HepG2 (cell line): ENCODE measurements around the gene B4GALT3. TPM values are rescaled to one million over a fixed set of nuclear protein-coding genes. Genes with fewer than 3 reads are reported as not detected.

Source experiments
- ARHGAP35 ChIP-seq: sonication (generic); formaldehyde crosslinking; IDR thresholded peaks from 2 replicates; pipeline ENCODE4 v1.9.0; 2022; ENCODE audit warnings: mild to moderate bottlenecking, inconsistent platforms, moderate library complexity, missing genetic modification reagents, borderline replicate concordance
- CENPT ChIP-seq: sonication (generic); formaldehyde crosslinking; IDR thresholded peaks from 2 replicates; pipeline ENCODE4 v1.8.0; 2022; ENCODE audit warnings: low read depth, mild to moderate bottlenecking, moderate library complexity, missing genetic modification reagents
- ETV5 ChIP-seq: IDR thresholded peaks from 2 replicates; pipeline ENCODE4 v1.6.1; 2018; ENCODE audit warnings: missing biosample characterization, missing genetic modification reagents, inconsistent platforms, borderline replicate concordance
- FOSL2 ChIP-seq: sonication (generic); formaldehyde crosslinking; IDR thresholded peaks from 2 replicates; pipeline ENCODE4 v1.4.0; 2020; ENCODE audit warnings: missing genetic modification reagents
- GATA4 ChIP-seq: sonication (generic); IDR thresholded peaks from 2 replicates; pipeline ENCODE4 v1.6.1; 2016; ENCODE audit warnings: antibody characterized with exemption, low read depth, borderline replicate concordance
- GZF1 ChIP-seq: sonication (generic); formaldehyde crosslinking; IDR thresholded peaks from 2 replicates; pipeline ENCODE4 v1.5.1; 2020; ENCODE audit warnings: mild to moderate bottlenecking, missing genetic modification reagents
- IRF2 ChIP-seq: IDR thresholded peaks from 2 replicates; pipeline ENCODE4 v1.6.1; 2018; ENCODE audit warnings: missing genetic modification reagents, missing compliant biosample characterization
- ISX ChIP-seq: sonication (generic); formaldehyde crosslinking; conservative IDR thresholded peaks from 2 replicates; pipeline ENCODE4 v1.5.0; 2020; ENCODE audit warnings: missing genetic modification reagents
- JUN ChIP-seq: sonication (generic); formaldehyde crosslinking; IDR thresholded peaks from 2 replicates; pipeline ENCODE4 v1.4.0; 2020; ENCODE audit warnings: mild to moderate bottlenecking, missing genetic modification reagents
- MAFK ChIP-seq, 2 experiments: IDR thresholded peaks in 1 of 2; conservative IDR thresholded peaks in 1 of 2; 2 replicates each; pipeline ENCODE4 v1.6.1; 2011; ENCODE audit warnings: improper control_type of control experiment in 2 of 2, low read length in 2 of 2
- PCBP1 ChIP-seq: fragments of 200-400 bp; formaldehyde crosslinking; IDR thresholded peaks from 2 replicates; pipeline ENCODE4 v1.6.1; 2017; ENCODE audit warnings: mild to moderate bottlenecking, low read depth, low read length, borderline replicate concordance
- RARA ChIP-seq: IDR thresholded peaks from 2 replicates; pipeline ENCODE4 v1.6.1; 2016; ENCODE audit warnings: missing genetic modification reagents, missing compliant biosample characterization
- SMYD3 ChIP-seq: sonication (generic); formaldehyde crosslinking; IDR thresholded peaks from 2 replicates; pipeline ENCODE4 v1.8.1; 2023; ENCODE audit warnings: mild to moderate bottlenecking, missing genetic modification reagents
- TEAD3 ChIP-seq: optimal IDR thresholded peaks from 2 replicates; pipeline ENCODE3; 2016; ENCODE audit warnings: borderline replicate concordance
- ZNF354B ChIP-seq: sonication (generic); formaldehyde crosslinking; IDR thresholded peaks from 2 replicates; pipeline ENCODE4 v1.8.0; 2022; ENCODE audit warnings: mild to moderate bottlenecking, missing genetic modification reagents
- ZNF382 ChIP-seq: sonication (generic); formaldehyde crosslinking; IDR thresholded peaks from 2 replicates; pipeline ENCODE4 v1.5.0; 2020; ENCODE audit warnings: missing genetic modification reagents, mild to moderate bottlenecking, borderline replicate concordance
- ZNF674 ChIP-seq: sonication (generic); formaldehyde crosslinking; IDR thresholded peaks from 2 replicates; pipeline ENCODE4 v1.5.0; 2020; ENCODE audit warnings: low read depth, mild to moderate bottlenecking, missing genetic modification reagents
- ZNF7 ChIP-seq: IDR thresholded peaks from 2 replicates; pipeline ENCODE4 v1.6.1; 2016; ENCODE audit warnings: missing biosample characterization, missing genetic modification reagents
- ZNF850 ChIP-seq: sonication (generic); formaldehyde crosslinking; conservative IDR thresholded peaks from 2 replicates; pipeline ENCODE4 v1.9.0; 2021; ENCODE audit warnings: mild to moderate bottlenecking, missing genetic modification reagents
- ZSCAN30 ChIP-seq: sonication (generic); formaldehyde crosslinking; IDR thresholded peaks from 2 replicates; pipeline ENCODE4 v1.5.0; 2020; ENCODE audit warnings: mild to moderate bottlenecking, missing genetic modification reagents
- ZSCAN31 ChIP-seq: sonication (generic); formaldehyde crosslinking; IDR thresholded peaks from 2 replicates; pipeline ENCODE4 v1.5.0; 2020; ENCODE audit warnings: low read depth, mild to moderate bottlenecking, missing genetic modification reagents
- polyA plus RNA-seq, 8 experiments: library from polyadenylated mRNA; depleted of rRNA in 3 of 8; stranded (reverse) in 7 of 8; unstranded in 1 of 8; fragments of >200 nt; fragmentation: Illumina TruSeq in 4 of 8; extraction: Trizol in 4 of 8; gene quantifications; 2 replicates each; pipeline versions ENCODE4 v1.2.1 to v1.2.3, GENCODE V29; 2011 to 2016; ENCODE audit warnings: low read depth in 4 of 8, missing spikeins in 1 of 8, mixed read lengths in 1 of 8; ENCODE audit not compliant: insufficient read depth in 1 of 8
- total RNA-seq, 5 experiments: library from RNA; depleted of rRNA; stranded (reverse); fragments of >200 nt; fragmentation: Illumina TruSeq; extraction: Trizol; gene quantifications; 2 replicates each; pipeline ENCODE4 v1.2.3, GENCODE V29; 2016; ENCODE audit warnings: low read depth in 1 of 5
- TF ChIP-seq, protein P1 (sequence below), 2 experiments: sonication (generic) in 1 of 2; formaldehyde crosslinking in 1 of 2; IDR thresholded peaks; 2 replicates each; pipeline versions ENCODE4 v1.4.0 to v1.6.1; 2016 to 2020; ENCODE audit warnings: borderline replicate concordance in 1 of 2, low read depth in 1 of 2, mild to moderate bottlenecking in 1 of 2, missing genetic modification reagents in 1 of 2
- TF ChIP-seq, protein P2 (sequence below): sonication (generic); formaldehyde crosslinking; IDR thresholded peaks from 2 replicates; pipeline ENCODE4 v1.4.0; 2020; ENCODE audit warnings: mild to moderate bottlenecking, missing genetic modification reagents

Gene B4GALT3
- total and polyA plus RNA-seq, 2 of the 13 experiments (the other 11 are each of a cell fraction or from before 2014, with no cell fraction given), result 35.6 to 40.4 TPM

DNA sequence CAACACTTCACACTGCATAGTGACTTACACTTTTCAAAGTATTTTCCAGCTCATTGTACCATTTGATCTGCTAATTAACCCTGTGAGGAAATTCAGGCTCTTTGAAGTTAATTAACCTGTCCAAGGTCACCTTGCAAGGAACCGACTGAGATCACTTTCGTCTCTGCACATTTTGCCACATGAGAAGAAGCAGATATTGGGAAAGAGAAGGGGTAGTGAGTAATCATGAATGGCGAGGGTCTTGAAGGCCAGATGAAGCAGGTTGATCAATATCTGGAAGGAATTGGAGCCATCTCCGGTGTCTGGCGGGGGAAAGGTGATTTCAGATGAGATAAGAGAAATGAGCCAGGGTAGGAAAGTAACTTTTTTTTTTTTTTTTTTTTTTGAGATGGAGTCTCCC lies 42.7 kb upstream of the B4GALT3 start (continued):
- TF ChIP-seq, protein P1, sequence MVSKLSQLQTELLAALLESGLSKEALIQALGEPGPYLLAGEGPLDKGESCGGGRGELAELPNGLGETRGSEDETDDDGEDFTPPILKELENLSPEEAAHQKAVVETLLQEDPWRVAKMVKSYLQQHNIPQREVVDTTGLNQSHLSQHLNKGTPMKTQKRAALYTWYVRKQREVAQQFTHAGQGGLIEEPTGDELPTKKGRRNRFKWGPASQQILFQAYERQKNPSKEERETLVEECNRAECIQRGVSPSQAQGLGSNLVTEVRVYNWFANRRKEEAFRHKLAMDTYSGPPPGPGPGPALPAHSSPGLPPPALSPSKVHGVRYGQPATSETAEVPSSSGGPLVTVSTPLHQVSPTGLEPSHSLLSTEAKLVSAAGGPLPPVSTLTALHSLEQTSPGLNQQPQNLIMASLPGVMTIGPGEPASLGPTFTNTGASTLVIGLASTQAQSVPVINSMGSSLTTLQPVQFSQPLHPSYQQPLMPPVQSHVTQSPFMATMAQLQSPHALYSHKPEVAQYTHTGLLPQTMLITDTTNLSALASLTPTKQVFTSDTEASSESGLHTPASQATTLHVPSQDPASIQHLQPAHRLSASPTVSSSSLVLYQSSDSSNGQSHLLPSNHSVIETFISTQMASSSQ (IDR thresholded peaks at IDR 0.05; ENCODE audit: low read depth), result no peak
- TF ChIP-seq, protein P1 (CRISPR knock-in tag; IDR thresholded peaks at IDR 0.05; ENCODE audit: borderline replicate concordance), result no peak
- TF ChIP-seq ZNF7 (CRISPR knock-in tag) (no peak), ISX (no peak), ARHGAP35 (no peak), GZF1 (CRISPR knock-in tag) (no peak), ZNF354B (CRISPR knock-in tag) (no peak), CENPT (CRISPR knock-in tag) (no peak), ZNF850 (CRISPR knock-in tag) (no peak), SMYD3 (no peak), ETV5 (CRISPR knock-in tag) (peak; percentile 12; the same call in 1 of the 2 replicates), TEAD3 (CRISPR knock-in tag) (no peak), JUN (CRISPR knock-in tag) (no peak), GATA4 (peak; percentile 17; the same call in 1 of the 2 replicates), ZNF382 (CRISPR knock-in tag) (no peak), FOSL2 (CRISPR knock-in tag) (peak; percentile 5; the same call in 1 of the 2 replicates), PCBP1 (no peak), IRF2 (0 out of 2 replicates have a peak, but pooled peaks have one; percentile 15), MAFK (conservative IDR thresholded peaks at IDR 0.05 in 1 of 2, IDR thresholded peaks at IDR 0.05 in 1 of 2; ENCODE audit: low read length in 2 of 2) (no peak), RARA (CRISPR knock-in tag) (peak; percentile 13), ZSCAN31 (CRISPR knock-in tag) (no peak), ZNF674 (CRISPR knock-in tag) (no peak), ZSCAN30 (0 out of 2 replicates have a peak, but pooled peaks have one; percentile 18)
- TF ChIP-seq, protein P2, sequence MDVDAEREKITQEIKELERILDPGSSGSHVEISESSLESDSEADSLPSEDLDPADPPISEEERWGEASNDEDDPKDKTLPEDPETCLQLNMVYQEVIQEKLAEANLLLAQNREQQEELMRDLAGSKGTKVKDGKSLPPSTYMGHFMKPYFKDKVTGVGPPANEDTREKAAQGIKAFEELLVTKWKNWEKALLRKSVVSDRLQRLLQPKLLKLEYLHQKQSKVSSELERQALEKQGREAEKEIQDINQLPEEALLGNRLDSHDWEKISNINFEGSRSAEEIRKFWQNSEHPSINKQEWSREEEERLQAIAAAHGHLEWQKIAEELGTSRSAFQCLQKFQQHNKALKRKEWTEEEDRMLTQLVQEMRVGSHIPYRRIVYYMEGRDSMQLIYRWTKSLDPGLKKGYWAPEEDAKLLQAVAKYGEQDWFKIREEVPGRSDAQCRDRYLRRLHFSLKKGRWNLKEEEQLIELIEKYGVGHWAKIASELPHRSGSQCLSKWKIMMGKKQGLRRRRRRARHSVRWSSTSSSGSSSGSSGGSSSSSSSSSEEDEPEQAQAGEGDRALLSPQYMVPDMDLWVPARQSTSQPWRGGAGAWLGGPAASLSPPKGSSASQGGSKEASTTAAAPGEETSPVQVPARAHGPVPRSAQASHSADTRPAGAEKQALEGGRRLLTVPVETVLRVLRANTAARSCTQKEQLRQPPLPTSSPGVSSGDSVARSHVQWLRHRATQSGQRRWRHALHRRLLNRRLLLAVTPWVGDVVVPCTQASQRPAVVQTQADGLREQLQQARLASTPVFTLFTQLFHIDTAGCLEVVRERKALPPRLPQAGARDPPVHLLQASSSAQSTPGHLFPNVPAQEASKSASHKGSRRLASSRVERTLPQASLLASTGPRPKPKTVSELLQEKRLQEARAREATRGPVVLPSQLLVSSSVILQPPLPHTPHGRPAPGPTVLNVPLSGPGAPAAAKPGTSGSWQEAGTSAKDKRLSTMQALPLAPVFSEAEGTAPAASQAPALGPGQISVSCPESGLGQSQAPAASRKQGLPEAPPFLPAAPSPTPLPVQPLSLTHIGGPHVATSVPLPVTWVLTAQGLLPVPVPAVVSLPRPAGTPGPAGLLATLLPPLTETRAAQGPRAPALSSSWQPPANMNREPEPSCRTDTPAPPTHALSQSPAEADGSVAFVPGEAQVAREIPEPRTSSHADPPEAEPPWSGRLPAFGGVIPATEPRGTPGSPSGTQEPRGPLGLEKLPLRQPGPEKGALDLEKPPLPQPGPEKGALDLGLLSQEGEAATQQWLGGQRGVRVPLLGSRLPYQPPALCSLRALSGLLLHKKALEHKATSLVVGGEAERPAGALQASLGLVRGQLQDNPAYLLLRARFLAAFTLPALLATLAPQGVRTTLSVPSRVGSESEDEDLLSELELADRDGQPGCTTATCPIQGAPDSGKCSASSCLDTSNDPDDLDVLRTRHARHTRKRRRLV (CRISPR knock-in tag), result no peak
